ENCODE data around the gene MZT2A. TPM values are rescaled to one million over a fixed set of nuclear protein-coding genes. Genes with fewer than 3 reads are reported as not detected.
"Not testable (repeated sequence)": the region's sequence is repeated elsewhere in the genome, so short reads cannot be mapped to it uniquely, and the experiment has no call there.

Gene MZT2A
- total RNA-seq, 1 experiment from 2014 or later, result 86.9 TPM

DNA sequence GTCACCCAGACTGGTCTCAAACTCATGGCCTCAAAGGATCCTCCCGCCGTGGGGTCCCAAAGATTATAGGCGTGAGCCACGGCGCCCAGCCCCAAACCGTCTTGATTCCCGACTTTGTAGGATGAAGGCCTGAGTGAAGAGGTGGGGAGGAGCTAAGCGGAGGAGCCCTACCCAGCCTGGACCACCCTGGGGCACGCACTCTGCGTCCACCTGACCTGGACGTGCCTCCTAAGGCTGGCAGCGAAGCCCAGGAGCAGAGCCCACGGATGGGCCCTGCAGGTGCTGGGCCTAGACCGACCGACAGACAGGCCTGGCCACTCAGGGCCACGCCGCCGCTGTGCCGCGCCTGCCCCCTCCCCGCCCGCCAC is 744 bp downstream of the MZT2A start:
- DNase-seq (ENCODE audit: low read depth), result not testable (repeated sequence)

DNA sequence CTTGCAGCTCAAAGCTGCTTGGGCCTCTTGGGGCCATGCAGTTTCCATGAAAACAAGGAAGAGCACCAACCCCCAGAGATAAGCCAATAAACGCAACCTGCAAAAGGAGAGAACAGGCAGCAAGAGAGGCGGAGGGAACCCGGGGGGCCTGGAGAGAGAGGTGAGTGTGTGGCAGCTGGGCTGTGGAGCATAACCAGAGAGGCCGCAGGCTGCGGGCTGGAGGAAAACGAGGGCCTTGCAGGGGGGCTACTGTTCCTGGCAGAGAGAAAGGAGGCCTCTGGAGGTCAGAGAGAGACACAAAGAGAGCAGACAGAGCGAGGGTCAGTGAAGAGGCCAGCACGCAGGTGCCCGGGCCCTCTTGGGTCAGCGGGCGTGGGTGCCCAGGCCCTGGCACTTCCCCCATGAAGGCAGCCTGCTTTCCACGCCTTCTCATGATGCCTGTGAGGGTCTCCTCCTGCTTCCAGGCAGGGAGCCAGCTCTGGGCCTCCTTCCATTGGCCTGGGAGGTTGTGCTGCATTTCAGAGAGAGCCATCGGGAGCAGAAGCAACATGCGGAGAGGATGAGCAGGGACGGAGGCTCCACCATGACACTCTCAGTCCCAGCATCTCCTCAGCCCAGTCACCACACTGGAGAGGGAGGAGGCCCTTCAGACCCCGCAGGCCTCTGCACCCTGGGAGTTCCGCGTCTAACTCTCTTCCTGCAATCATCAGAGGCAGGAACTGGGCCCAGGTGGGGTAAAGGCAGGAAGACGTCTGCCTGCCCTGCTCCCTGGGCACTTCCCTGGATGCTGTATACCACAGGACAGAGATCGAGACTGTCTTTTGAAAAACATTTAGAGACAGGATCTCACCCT is 1.4 kb downstream of the MZT2A start:
- not testable (repeated sequence) for DNase-seq (ENCODE audit: low read depth)

DNA sequence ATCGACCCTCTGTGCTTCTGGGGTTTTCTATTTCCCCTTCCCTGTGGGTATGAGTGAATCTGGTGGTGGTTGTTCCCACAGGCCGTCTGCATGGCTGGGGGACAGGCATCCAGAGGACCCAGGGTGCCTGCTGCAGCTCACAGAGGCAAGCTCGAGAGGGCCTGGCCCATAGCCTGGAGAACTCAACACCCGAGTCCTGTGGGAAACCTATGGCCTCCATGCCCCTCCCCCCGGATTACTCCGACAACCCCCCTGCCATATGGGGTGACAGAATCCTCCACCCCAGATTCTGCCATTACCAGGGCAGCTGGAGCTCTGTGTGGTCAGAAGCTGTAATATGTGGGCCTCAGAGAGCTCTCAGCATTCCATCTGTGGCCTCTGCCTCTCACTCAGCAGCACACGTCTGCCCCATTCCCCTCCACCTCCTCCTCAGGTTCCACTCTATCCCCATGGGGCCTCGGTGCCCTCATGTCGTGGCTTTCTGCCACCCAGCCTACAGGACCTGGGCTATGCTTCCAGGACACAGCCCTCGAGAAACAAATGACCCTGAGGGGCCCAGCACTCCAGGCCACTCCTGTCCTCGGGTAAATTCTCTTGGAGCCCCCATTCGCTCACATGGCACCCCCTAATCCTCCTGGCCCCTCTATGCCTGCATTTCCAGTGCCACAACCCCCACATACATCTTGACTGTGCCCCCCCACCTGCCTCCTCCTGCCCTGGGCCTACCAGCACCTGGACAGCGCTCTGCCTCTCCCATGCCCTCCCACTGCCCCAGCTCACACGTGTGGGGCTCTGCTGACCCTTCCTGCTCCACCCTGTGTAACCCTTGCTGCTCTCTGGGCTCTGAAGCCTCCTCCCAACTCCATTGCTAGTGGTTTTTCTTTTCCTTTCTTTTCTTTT is 3.6 kb downstream of the MZT2A start:
- DNase-seq (ENCODE audit: low read depth), result no peak

GRCh38 chr2:131486201-131486902 is 5.8 kb downstream of the MZT2A start:
- not testable (repeated sequence) for DNase-seq (ENCODE audit: low read depth)

DNA sequence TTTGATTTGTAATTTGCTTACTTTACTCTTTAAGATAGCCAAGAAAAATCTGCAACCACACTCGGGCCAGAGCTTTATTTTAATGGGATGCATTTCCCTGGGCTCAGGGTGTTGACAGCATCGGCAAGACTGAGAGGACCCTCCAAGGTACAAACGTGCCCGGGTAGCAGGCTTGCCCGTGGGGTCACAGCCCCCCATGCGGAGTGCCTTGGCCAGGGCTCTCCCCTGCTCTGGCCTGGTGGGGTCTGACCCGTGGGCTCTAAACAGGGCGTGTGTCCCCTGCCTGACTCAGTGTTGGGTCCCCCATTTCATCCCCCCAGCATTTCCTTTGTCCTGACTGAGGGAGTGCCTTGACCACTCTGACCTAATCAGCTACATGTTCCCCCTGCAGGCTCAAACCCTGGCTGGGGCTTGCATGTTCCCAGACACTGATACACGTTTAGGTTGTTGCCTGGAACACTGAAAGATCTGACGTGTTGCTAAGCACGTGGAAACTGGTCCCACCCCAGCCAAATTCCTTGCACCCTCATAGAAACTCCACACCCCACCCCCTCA is 7.2 kb downstream of the MZT2A start:
- not testable (repeated sequence) for DNase-seq (ENCODE audit: low read depth)

DNA sequence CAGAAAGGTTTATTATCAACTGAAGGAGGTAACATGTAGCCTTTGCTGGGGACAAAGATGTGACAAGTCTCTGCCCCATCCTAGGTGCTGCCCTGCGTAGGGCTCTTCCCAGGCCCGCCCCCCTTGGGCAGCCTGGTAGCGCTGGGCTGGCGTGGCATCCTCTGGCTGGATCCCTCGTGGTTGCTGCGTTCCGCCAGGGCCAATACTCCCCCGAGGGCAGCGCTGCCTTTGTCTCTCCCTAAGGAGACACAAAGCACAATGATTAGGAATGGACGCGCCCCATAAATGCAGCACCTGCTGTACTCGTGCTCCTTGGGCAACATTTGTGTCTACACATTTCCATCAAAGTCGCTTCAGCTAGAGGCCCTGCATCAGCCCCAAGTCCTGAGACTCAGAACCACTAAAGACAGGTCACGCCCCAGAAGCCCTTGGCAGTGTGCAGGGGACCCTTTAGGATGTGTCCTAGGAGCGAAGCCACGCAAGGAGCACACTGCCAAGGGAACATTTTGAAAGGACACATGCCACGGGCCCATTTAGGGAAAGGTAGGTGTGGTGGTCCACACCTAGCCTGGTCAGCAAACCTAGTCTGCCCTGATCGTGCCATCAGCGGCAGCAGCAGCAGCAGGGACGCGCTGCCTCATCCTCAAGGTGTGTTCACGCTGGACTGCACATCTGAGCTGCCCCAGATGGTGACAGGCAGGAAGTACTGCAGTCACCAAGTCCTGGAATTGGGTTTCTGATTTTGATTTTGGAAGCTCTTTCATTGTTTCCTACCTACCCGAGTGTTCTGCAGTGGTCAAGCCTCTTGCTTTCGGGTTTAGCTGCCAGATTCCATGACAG is 8.0 kb downstream of the MZT2A start:
- DNase-seq (ENCODE audit: low read depth), result not testable (repeated sequence)

- DNase-seq (ENCODE audit: low read depth), result not testable (repeated sequence)
These were observed 9.6 kb downstream of the MZT2A start for GRCh38 chr2:131482506-131483155.

- DNase-seq (ENCODE audit: low read depth), result not testable (repeated sequence)
These were observed 11.8 kb downstream of the MZT2A start for GRCh38 chr2:131480351-131480750.

DNA sequence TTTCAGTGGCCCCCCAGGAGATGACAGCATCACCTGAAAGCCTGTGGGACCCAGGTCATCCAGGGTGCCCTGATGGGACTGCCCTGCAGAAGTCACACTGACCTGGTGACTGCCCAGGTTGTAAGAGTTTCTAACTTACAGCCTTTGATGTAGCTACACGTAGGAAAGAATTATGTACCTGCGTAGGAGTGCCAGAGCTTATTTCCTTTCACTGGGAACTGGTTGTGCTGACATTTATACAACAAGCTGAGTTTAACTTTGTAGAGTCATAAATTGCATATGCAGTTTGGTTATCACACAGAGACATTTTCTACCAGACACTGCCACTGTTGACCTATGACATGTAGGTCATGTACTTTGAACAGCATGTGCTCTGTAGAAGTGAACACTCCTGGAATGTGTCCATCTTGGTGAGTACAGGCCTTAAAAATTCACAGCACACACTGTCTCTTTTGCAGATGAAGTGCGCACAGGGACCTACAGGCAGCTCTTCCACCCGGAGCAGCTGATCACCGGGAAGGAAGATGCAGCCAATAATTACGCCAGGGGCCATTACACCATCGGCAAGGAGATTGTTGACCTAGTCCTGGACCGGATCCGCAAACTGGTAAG is 13.2 kb downstream of the MZT2A start:
- not testable (repeated sequence) for DNase-seq (ENCODE audit: low read depth)

DNA sequence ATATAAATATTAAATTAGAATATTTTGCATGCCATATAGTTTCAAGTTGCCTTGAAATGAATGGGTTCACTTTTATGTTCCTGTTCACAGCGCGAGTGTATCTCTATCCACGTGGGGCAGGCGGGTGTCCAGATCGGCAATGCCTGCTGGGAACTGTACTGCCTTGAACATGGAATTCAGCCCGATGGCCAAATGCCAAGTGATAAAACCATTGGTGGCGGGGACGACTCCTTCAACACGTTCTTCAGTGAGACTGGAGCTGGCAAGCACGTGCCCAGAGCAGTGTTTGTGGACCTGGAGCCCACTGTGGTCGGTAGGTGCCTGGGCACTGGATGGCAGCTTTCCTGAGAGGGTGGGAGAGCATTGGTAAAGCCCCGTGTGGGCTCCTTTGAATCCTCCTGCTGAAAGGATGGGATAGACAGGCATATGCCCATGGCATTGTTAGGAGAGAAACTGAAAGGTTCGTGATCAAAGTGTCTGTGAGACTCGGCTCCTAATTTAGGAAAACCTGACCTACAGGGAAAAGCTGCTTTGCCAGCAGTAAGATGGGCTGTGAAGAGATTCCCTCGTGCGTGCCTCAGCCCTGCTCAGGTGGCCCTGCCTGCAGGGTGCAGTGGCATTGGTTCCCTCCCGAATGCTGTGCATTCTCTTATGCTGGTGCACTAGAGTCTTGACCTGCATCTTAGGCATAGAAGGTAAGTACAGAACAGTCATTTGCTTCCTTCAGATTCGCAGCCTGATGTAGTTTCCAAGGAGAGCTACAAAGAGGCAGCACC is 13.9 kb downstream of the MZT2A start:
- DNase-seq (ENCODE audit: low read depth), result not testable (repeated sequence)

GRCh38 chr2:131477227-131477626 is 15.0 kb downstream of the MZT2A start:
- not testable (repeated sequence) for DNase-seq (ENCODE audit: low read depth)

GRCh38 chr2:131476363-131476762 is 15.8 kb downstream of the MZT2A start:
- DNase-seq (ENCODE audit: low read depth), result not testable (repeated sequence)

DNA sequence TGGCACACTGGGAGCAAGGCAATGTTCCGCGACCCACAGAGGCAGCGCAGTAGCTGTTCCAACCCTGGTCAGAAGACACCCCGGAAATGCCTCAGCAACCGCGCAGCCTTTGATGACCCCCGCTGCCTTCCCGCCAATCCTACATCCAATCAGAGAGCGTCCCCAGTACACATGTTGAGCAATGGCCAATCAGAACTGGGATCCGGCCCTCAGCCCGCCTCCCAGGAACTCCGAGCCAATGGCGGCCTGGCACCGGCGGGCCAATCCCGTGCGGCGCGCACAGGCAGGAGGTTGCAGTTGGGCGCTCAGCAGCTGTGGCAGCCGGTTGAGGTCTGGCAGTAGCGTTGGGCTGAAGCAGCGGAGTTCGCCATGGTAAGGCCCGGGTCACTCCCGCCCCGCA is 16.4 kb downstream of the MZT2A start, which contains the start of gene TUBA3D:
Gene TUBA3D, plus strand, starts transcription at position 289 of the 400 bp plus-strand sequence. Its CDS starts 81 bp downstream, at position 370.
- DNase-seq (ENCODE audit: low read depth), result no peak

DNA sequence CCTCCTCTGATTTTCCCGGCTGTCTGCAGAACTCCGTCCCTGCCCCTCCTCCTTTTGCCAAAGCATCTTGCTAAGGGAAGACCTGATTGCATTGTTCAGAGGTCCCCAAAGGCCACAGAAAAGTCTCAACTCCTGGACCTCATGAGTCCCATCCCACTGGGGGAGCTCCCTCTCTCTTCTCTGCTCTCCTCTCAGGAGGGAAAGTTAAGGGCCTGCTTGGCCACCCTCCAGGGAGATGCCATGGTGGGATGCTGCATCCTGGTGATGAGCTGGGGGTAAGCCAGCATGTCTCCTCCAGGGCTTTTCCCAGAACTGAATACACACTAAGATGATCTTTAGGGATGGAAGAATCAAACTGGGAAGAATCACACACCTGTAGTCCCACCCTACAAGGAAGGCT is 18.9 kb downstream of the MZT2A start:
- DNase-seq (ENCODE audit: low read depth), result not testable (repeated sequence)

DNA sequence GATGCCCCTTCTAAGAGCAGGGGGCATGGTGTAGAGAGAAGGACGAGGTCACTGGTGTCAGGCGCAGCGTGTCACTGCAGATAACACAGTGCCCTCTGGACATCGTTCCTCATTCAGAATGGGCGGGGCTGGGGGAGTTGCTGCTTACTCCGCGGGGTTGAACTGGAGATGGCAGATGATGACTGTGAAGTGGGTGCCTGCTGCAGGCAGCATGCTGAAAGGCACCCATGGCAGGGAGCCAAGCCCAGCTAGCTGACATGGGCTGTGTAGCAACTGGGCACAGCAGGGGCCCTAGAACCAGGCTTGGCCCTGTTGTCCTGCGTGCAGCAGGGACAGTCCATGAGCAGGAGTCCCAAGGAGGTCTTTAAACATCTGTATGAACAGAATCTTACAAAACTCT is 20.6 kb downstream of the MZT2A start:
- not testable (repeated sequence) for DNase-seq (ENCODE audit: low read depth)

DNA sequence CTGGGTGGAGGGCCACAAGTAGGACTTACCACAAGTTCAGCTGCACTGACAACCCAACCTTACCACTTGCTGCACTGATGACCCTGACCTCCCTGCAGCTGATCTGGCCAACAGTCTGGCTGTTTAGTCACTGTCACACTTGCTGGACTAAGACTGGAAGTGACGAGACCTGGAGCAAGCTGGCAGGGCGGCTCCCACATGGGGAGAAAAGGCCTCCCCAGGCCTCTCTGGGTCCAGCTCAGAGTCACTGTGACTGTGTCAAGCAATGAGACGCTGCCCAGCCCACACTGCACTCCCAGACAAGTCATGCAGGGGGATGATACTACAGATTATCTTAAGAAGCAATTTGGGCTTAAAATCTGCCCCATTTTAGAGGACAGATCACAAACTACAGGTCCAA is 21.3 kb downstream of the MZT2A start:
- DNase-seq (ENCODE audit: low read depth), result not testable (repeated sequence)

- DNase-seq (ENCODE audit: low read depth), result not testable (repeated sequence)
These were observed 24.5 kb downstream of the MZT2A start for GRCh38 chr2:131467722-131468121.

DNA sequence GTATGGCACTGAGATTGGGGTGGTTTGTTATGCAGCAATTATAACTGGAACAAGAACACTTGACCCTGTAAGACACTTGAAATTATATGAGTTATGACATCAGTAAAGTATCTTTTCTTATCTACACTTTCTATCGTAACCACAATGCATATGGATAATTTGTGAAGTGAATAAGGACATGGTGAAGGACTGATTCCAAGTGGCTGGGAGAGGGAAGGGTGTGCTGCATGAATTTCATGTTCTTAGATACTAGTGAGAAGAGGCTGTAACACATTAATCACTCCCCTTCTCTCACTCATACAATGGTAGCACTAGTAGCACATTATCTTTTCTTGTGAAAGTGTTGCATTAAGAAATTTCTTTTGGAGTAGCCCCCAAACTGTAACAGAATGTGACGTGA is 37.3 kb downstream of the MZT2A start:
- DNase-seq (ENCODE audit: low read depth), result not testable (repeated sequence)
